Astrocyte (in vitro differentiated cells and primary cell): ENCODE results near the gene PRR16. TPM values are rescaled to one million over a fixed set of nuclear protein-coding genes. Genes with fewer than 3 reads are reported as not detected.
A peak's percentile ranks its signal among the peaks of the same experiment; 100 is the strongest.

Source experiments
- DNase-seq: peaks from one replicate; pipeline ENCODE4 v3.0.0-alpha.2; 2010; ENCODE audit warnings: low read depth
- FAIRE-seq: peaks from 2 replicates; lab custom pipeline; 2011; peaks lifted over from hg19 to GRCh38; lab: Jason Lieb, UNC
- H2AFZ ChIP-seq: 2 replicates; pipeline ENCODE4 v1.6.0; 2012; ENCODE audit warnings: low read depth, low read length, inconsistent platforms
- H3K27ac ChIP-seq: 2 replicates; pipeline ENCODE4 v1.5.1; 2011; ENCODE audit warnings: low read depth, low read length, inconsistent platforms
- H3K27me3 ChIP-seq: 2 replicates; pipeline ENCODE4 v1.6.0; 2011; ENCODE audit warnings: low read length, inconsistent platforms; ENCODE audit not compliant: insufficient read depth
- H3K36me3 ChIP-seq: 2 replicates; pipeline ENCODE4 v1.5.1; 2011; ENCODE audit warnings: low read length, inconsistent platforms; ENCODE audit not compliant: insufficient read depth
- H3K4me1 ChIP-seq: 2 replicates; pipeline ENCODE4 v1.5.1; 2011; ENCODE audit warnings: low read length, inconsistent platforms; ENCODE audit not compliant: insufficient read depth
- H3K4me2 ChIP-seq: 2 replicates; pipeline ENCODE4 v1.6.0; 2012; ENCODE audit warnings: low read length, inconsistent platforms
- H3K4me3 ChIP-seq: 2 replicates; pipeline ENCODE4 v1.5.1; 2011; ENCODE audit warnings: low read depth, mild to moderate bottlenecking, low read length, inconsistent platforms; ENCODE audit not compliant: insufficient read depth
- H3K79me2 ChIP-seq: 2 replicates; pipeline ENCODE4 v1.6.0; 2012; ENCODE audit warnings: mild to moderate bottlenecking, low read length, inconsistent platforms; ENCODE audit not compliant: insufficient read depth
- H3K9ac ChIP-seq: 2 replicates; pipeline ENCODE4 v1.6.0; 2012; ENCODE audit warnings: mild to moderate bottlenecking, low read length, inconsistent platforms
- H3K9me3 ChIP-seq: 2 replicates; pipeline ENCODE4 v1.5.1; 2012; ENCODE audit warnings: low read depth, mild to moderate bottlenecking, low read length, inconsistent platforms; ENCODE audit not compliant: insufficient read depth
- H4K20me1 ChIP-seq: 2 replicates; pipeline ENCODE4 v1.6.0; 2012; ENCODE audit warnings: low read length, inconsistent platforms; ENCODE audit not compliant: insufficient read depth
- H3K27ac Mint-ChIP-seq: one replicate; pipeline ENCODE4 v1.8.0; 2021; ENCODE audit warnings: mild to moderate bottlenecking, mixed read lengths; ENCODE audit not compliant: unreplicated experiment
- H3K27me3 Mint-ChIP-seq: one replicate; pipeline ENCODE4 v1.8.0; 2021; ENCODE audit warnings: low read depth, mixed read lengths; ENCODE audit not compliant: unreplicated experiment
- H3K36me3 Mint-ChIP-seq: one replicate; pipeline ENCODE4 v1.8.0; 2021; ENCODE audit warnings: low read depth, mixed read lengths; ENCODE audit not compliant: unreplicated experiment
- H3K4me1 Mint-ChIP-seq: one replicate; pipeline ENCODE4 v1.8.0; 2021; ENCODE audit warnings: low read depth, mixed read lengths; ENCODE audit not compliant: unreplicated experiment
- H3K4me3 Mint-ChIP-seq: one replicate; pipeline ENCODE4 v1.8.0; 2021; ENCODE audit warnings: mild to moderate bottlenecking, moderate library complexity, mixed read lengths; ENCODE audit not compliant: unreplicated experiment
- H3K9me3 Mint-ChIP-seq: one replicate; pipeline ENCODE4 v1.8.0; 2021; ENCODE audit warnings: mild to moderate bottlenecking, mixed read lengths; ENCODE audit not compliant: unreplicated experiment
- EZH2 ChIP-seq: IDR thresholded peaks from 2 replicates; pipeline ENCODE4 v1.6.1; 2012; ENCODE audit warnings: mild to moderate bottlenecking, low read length, inconsistent platforms; ENCODE audit not compliant: insufficient read depth
- total RNA-seq: library from RNA; stranded (reverse); gene quantifications from 2 replicates; pipeline ENCODE4 v1.2.1, GENCODE V29; 2021
- TF ChIP-seq, protein P1 (sequence below): IDR thresholded peaks from 2 replicates; pipeline ENCODE4 v1.5.1; 2011; ENCODE audit warnings: low read depth, mild to moderate bottlenecking, inconsistent platforms, low read length, moderate library complexity; ENCODE audit not compliant: insufficient read depth

Gene PRR16
- total RNA-seq, 1 donor from 2014 or later = 9.1 TPM

DNA sequence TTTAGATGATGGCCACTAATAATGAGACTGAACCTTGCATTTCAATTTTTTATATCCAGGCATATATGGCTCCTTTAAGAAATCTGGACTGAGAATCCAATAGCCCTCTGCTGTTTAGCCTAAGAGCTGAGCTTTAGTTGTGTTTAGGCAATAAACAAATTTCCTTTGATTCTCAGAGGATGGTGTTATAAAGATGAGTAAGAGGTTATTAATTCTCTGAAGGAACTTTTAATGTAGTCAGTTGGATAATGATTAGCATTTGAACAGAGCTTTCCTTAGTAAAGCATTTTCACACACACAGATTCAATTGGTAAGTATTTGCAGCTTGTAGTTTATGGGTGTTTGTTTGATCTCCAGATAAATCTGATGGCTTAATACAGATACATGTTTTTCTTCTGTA, 149.6 kb downstream of the PRR16 start:
- Histone ChIP-seq H3K9me3 (no peaks in the 10 kb centered on the region), H2AFZ (no peak overlapping the region), H3K9ac (peak overlapping the region; percentile 46), H3K27me3 (no peaks in the 10 kb centered on the region), H3K36me3 (no peaks in the 10 kb centered on the region), H3K4me2 (peak overlapping the region; percentile 70), H3K4me1 (peaks cover 45% of the 10 kb centered on the region), H3K4me3 (no peak overlapping the region), H4K20me1 (no peaks in the 10 kb centered on the region), H3K79me2 (peaks cover 22% of the 10 kb centered on the region), H3K27ac (peak overlapping the region; percentile 76)
- peak overlapping the region; percentile 69 for H3K27ac Mint-ChIP-seq
- peak; percentile 76 for FAIRE-seq
- H3K4me1 Mint-ChIP-seq = peaks cover 39% of the 10 kb centered on the region
- H3K9me3 Mint-ChIP-seq = peaks cover 3% of the 10 kb centered on the region
- no peaks in the 10 kb centered on the region for H3K27me3 Mint-ChIP-seq
- H3K36me3 Mint-ChIP-seq = no peaks in the 10 kb centered on the region
- no peak overlapping the region for H3K4me3 Mint-ChIP-seq
- TF ChIP-seq, protein P1, sequence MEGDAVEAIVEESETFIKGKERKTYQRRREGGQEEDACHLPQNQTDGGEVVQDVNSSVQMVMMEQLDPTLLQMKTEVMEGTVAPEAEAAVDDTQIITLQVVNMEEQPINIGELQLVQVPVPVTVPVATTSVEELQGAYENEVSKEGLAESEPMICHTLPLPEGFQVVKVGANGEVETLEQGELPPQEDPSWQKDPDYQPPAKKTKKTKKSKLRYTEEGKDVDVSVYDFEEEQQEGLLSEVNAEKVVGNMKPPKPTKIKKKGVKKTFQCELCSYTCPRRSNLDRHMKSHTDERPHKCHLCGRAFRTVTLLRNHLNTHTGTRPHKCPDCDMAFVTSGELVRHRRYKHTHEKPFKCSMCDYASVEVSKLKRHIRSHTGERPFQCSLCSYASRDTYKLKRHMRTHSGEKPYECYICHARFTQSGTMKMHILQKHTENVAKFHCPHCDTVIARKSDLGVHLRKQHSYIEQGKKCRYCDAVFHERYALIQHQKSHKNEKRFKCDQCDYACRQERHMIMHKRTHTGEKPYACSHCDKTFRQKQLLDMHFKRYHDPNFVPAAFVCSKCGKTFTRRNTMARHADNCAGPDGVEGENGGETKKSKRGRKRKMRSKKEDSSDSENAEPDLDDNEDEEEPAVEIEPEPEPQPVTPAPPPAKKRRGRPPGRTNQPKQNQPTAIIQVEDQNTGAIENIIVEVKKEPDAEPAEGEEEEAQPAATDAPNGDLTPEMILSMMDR = no peak
- no peak for TF ChIP-seq EZH2
- peak; percentile 14 for DNase-seq

DNA sequence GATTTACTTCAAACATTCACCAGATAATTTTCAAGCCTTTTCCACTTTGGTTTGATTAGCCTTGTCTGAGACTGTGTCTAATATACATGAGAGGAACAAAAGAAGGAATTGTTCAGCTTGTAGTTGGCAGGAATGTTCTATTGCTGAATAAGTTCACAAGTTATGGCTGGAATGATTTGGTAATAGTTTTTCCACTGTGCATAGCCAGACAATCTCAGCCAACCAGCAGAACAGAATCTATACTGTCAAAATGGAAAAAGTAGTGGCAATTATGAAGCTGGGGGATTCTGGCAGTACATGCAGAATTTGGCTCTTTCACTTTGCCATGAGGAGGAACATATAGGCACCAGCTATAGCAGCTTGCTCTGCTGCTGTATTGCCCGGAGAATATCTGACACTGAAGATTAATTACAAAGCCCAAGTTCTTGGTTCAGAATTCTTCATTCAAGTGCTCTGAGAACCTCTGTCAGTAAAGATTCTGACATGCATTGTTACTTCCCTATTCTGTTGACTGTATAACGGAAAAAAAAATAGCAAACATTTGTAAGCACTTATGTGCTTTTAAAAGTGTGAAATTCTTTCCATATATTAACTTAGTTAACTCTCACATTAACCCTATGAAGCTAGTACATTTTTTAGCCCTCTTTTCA, 150.6 kb downstream of the PRR16 start:
- Mint-ChIP-seq H3K4me1 (peaks cover 37% of the 10 kb centered on the region), H3K36me3 (no peaks in the 10 kb centered on the region), H3K27ac (peak overlapping the region; percentile 69), H3K9me3 (peaks cover 3% of the 10 kb centered on the region), H3K27me3 (no peaks in the 10 kb centered on the region), H3K4me3 (no peak overlapping the region)
- Histone ChIP-seq H4K20me1 (no peaks in the 10 kb centered on the region), H3K36me3 (no peaks in the 10 kb centered on the region), H3K9ac (peak overlapping the region; percentile 46), H2AFZ (no peak overlapping the region), H3K4me1 (peaks cover 37% of the 10 kb centered on the region), H3K79me2 (peaks cover 20% of the 10 kb centered on the region), H3K27ac (peak overlapping the region; percentile 76), H3K4me3 (peak overlapping the region; percentile 11), H3K9me3 (no peaks in the 10 kb centered on the region), H3K27me3 (no peaks in the 10 kb centered on the region), H3K4me2 (peak overlapping the region; percentile 70)
- peak; percentile 91 for FAIRE-seq
- DNase-seq = peak; percentile 92
- TF ChIP-seq, protein P1 = no peak
- TF ChIP-seq EZH2 = no peak

DNA sequence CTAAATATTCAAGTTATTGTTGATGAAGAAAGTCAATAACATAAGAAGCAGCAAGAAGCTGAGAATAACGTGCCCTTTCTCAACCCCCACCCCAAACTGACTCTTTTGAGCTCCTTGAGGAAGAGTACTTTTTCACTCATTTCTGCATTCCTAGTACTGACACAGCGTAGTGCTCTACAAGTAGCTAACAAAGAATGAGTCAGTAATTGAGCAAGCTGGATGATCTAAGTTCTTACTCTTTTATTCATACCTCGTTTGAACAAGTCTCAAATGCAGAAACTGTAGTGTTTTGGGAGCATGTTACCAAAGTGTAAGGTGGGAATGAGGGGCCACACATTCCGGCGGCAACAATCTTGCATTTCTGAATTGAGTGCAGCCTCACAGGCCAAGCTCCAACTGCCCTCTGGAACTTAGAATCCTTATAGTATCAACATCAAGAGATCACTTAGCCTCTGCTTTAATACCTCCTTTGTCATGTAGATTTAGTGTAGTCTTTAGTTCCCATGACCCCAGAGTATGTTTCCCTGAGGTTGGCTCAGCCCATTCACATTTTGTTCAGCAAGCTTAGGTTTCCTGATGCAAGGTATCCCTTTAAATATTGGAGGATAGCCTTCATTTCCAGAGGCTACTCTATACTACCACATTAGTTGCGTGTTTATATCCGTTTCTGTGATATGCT, 152.0 kb downstream of the PRR16 start:
- no peak overlapping the region for H2AFZ ChIP-seq
- peaks cover 33% of the 10 kb centered on the region for H3K4me1 ChIP-seq
- peak overlapping the region; percentile 76 for H3K27ac ChIP-seq
- Mint-ChIP-seq H3K9me3 (no peaks in the 10 kb centered on the region), H3K4me3 (no peak overlapping the region), H3K27ac (peak overlapping the region; percentile 94), H3K36me3 (no peaks in the 10 kb centered on the region), H3K4me1 (peaks cover 33% of the 10 kb centered on the region), H3K27me3 (no peaks in the 10 kb centered on the region)
- FAIRE-seq (peak; percentile 100), DNase-seq (peak; percentile 95)
- H3K4me2 ChIP-seq = peak overlapping the region; percentile 45
- TF ChIP-seq, protein P1 = no peak
- TF ChIP-seq EZH2 = no peak
- H3K9me3 ChIP-seq = no peaks in the 10 kb centered on the region
- no peaks in the 10 kb centered on the region for H3K36me3 ChIP-seq
- H4K20me1 ChIP-seq = no peaks in the 10 kb centered on the region
- peaks cover 15% of the 10 kb centered on the region for H3K79me2 ChIP-seq
- H3K9ac ChIP-seq = peak overlapping the region; percentile 32
- no peak overlapping the region for H3K4me3 ChIP-seq
- H3K27me3 ChIP-seq = no peaks in the 10 kb centered on the region
